Amniotic stem cell (primary cell): Measurements from ENCODE around the gene ACTG1.
"Not testable (repeated sequence)": the region's sequence is repeated elsewhere in the genome, so short reads cannot be mapped to it uniquely, and the experiment has no call there.

Experiments used
- DNase-seq: peaks from one replicate; lab custom pipeline; 2025; lab: John Stamatoyannopoulos, UW

The ACTG1 gene

DNA sequence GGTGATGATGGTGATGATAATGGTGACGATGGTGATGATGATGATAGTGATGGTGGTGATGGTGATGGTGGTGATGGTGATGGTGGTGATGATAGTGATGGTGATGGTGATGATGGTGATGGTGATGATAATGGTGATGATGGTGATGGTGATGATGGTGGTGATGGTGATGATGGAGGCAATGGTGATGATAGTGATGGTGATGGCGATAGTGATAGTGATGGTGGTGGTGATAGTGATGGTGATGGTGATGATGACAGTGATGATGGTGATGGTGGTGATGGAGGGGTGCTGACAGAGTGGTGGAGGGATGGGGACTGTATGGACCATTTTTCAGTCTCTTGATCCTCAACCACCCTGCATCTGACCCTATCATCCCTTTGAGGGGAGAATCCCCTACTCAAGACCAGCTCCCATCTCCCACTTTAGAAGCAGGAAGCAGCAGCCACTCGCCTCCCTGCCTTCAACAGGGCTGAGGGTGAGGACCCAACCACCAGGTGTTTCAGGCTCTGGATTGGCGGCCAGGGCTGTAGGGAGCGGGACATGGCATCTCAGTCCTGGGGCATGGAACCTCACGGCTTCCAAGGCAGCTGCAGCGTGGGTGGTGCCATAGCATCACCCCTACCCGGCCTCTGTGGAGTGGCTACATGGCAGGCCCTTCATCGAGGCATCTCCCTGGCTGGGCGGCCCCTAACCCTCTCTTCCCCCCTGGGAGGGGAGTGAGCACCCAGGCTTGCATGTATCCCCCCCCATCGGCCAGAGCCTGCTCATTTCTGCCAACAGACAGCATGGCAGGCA, 20.1 kb upstream of the ACTG1 start:
- DNase-seq, result no peak

DNA sequence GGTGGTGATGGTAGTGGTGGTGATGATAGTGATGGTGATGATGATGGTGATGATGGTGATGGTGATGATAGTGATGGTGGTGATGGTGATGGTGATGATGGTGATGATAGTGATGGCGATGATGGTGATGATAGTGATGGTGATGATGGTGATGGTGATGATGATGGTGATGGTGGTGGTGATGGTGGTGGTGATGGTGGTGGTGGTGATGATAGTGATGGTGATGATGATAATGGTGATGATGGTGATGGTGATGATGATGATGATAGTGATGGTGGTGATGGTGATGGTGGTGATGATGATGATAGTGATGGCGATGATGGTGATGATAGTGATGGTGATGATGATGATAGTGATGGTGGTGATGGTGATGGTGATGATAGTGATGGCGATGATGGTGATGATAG, 19.4 kb upstream of the ACTG1 start:
- DNase-seq, result not testable (repeated sequence)

GRCh38 chr17:81531013-81531412, 18.4 kb upstream of the ACTG1 start:
- DNase-seq, result not testable (repeated sequence)

DNA sequence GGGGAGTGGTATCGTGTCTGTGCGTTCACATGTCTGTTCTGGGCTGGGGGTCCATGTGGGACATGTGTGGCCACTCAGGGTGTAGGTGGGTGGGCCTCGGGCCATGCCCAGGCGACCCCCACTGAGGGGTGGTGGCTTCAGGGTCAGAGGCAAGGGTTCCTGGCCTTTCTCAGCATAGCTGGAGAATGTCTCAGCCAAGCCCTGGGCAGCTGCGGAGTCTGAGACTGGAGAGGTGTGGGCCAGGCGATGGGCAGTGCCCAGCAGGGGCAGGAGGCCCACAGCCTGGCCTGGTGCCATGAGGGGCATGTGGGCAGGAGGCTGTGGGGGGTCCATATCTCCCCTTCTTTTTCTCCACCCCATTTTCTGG, 16.8 kb upstream of the ACTG1 start:
- DNase-seq, result no peak

DNA sequence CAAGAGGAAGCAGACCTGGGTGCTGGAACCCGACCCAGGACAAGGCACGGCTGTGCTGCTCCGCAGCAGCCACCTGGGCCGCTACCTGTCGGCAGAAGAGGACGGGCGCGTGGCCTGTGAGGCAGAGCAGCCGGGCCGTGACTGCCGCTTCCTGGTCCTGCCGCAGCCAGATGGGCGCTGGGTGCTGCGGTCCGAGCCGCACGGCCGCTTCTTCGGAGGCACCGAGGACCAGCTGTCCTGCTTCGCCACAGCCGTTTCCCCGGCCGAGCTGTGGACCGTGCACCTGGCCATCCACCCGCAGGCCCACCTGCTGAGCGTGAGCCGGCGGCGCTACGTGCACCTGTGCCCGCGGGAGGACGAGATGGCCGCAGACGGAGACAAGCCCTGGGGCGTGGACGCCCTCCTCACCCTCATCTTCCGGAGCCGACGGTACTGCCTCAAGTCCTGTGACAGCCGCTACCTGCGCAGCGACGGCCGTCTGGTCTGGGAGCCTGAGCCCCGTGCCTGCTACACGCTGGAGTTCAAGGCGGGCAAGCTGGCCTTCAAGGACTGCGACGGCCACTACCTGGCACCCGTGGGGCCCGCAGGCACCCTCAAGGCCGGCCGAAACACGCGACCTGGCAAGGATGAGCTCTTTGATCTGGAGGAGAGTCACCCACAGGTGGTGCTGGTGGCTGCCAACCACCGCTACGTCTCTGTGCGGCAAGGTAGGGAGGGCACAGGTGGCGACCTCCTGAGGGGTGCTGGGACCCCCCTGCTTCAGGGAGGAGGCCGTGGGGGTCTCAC, 16.2 kb upstream of the ACTG1 start:
- DNase-seq, result no peak

- no peak for DNase-seq
Observed at GRCh38 chr17:81528384-81528650, 15.7 kb upstream of the ACTG1 start.

GRCh38 chr17:81527591-81528383, 15.2 kb upstream of the ACTG1 start, which contains the start of gene FSCN2:
Gene FSCN2, plus strand, starts transcription at chr17:81528377. Its CDS starts 155 bp downstream, at chr17:81528532.
- no peak for DNase-seq

DNA sequence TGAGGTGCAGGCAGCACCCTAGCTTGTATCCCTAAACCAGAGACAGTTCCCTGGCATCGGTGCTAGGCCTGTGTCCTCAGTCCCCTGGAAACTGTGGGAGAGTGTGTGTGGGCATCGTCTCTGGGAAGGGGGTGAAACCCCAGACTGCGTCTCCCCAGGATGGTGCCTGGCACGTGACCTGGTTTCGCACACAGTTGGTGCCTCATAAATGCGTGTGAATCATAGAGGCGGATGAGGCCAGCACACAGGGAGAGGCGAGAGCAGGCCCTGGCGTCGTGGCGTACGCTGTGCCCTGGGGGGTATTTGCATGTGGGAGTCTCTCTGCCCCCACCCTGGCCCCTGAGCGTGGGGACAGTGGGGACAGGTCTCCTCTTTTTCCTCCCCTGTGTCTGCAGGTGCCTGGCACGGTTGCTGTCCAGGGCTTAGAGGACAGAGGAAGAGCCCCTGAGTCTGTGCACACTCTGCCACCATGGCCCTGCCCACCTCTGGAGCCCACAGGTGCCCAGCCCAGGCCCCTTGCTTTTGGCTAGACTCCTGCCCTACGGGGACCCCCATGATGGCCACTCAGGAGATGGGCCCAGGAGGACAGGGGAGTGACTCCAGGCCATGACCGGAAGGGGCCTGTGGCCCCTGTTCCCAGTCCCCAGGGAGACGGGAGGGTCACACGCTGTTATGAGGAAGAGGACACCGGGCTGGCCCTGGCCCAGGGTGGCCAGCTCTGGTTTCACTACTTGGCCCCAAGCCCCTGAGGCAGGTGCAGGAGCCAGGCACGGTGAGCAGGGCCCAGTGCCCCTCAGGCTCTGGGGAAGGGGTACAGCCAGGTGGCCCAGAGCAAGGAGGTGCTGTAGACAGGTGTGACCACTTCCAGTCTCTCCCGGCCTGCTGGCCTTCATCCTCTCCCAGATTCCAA, 14.3 kb upstream of the ACTG1 start:
- DNase-seq, result no peak

DNA sequence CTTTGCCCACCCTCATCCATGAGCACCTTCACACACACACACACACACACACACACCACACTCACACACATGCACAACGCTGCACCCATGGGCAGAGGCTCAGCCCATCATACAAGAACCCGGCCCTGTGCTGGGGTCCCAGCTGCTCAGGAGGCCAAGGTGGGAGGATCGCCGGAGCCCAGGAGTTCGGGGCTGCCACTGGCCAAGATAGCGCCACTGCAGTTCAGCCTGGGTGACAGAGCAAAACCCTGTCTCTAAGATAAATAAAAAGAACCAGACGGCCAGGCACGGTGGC, 12.2 kb upstream of the ACTG1 start:
- no peak for DNase-seq

DNA sequence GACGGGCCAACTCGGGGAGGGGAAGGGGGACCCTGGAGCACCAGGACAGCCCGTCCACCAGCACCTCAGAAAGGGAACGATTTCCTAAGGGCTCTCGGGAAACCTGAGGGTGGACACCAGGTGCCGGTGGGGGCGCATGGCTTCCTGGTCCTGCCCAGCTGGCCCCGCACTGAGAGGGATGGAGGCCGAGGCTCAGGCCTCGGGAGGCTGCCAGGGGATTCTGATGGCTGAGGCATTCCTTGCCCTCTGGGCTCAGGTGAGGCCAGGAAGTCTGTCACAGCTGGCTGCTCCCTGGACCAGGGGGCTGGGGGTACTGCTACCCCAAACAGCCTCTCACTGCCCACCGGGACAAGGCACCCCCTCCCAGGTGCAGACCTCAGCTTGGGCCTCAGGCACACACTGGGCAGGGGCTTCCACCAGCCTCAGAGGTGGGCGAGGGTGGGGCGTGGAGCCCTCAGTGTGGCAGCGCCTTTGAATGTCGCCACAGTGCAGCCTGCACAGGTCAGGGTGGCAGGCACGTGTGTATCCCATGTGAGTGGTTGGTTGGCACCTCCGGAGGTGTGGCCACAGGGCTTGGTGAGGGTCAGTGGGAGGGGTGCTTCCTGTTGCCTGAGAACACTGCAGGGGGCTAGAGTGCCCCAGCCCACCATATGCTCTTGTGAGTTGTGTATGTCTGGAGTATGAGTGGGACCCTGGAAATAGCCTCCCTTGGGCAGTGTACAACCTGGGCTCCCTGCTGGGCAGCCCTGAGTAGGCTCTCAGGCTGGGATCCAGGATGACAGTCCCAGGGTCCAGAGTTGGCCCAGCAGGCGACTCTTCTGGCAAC, 11.7 kb upstream of the ACTG1 start:
- DNase-seq, result no peak

DNA sequence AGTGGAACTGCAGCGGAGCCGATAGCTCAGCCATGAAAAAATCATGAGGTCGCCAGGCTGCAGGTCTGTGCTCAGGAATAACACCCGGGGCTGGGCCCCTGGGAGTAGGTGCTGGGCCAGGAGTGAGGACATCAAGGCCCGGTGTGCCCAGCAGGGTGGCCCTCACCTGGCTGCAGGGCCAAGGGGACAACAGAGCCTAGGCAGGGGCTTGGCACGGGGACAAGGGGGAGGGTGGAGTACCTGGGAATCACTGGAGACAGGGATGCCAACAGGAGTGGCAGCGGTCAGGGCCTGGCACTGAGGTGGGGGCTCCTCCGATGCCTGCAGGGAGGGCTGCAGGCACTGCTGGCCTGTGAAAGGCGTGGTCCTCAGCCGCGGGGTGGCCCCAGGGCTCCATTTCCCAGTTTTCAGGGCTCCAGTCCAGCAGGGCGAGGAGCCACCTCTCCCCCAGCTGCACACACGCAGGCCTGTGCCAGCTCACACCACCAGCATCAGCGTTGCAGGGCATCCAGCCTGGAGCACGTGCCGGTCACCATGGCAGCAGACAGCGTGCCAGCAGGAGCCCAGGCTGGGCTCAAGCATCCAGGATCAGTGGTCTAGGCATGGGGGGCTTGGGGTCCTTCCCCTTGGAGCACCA, 10.9 kb upstream of the ACTG1 start:
- no peak for DNase-seq

DNA sequence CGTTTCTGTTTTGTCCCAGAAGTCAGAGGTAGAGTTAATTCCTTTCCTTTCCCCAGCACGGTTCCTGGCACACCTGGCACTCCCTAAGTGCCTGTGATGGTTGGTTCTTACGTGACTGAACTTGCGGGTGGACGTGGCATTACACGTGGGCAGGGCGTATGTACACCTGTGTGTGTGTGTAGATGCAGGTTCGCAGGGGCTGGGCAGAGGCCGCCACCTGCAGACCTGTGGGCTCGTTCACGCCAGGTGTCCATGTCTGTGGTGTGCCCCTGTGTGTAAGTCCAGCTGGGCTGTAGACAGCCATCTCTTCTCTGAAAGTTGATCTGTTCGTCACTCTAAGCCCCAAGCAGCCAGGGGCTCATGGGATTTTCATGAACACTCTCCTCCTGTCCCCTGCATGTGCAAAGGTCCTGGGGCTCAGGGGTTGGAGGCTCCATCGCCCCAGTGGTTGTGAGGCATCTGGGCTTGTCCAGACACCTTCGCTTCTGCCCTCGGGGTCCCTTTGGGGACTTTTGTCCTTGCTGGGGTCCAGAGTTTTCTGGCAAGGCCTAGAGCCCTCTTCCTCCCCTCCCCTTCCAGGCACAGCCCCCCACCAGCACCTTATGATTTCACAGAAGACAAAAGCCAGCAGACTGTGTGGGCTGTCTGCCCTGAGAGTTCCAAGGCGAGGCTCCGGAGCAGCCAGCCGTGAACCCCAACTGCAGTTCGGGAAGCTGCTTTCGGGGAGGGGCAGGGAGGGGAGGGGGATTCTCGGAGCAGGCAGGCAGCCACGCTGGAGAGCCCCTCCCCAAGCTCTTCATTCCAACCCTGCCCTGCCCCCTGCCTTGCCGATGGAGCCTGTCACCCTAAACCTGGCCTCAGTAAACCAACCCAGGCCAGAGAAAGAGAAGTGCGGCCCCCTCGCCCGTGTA, 10.1 kb upstream of the ACTG1 start:
- no peak for DNase-seq

GRCh38 chr17:81520021-81520901, 7.7 kb upstream of the ACTG1 start:
- DNase-seq, result no peak

GRCh38 chr17:81519284-81520020, 6.9 kb upstream of the ACTG1 start:
- DNase-seq, result no peak

DNA sequence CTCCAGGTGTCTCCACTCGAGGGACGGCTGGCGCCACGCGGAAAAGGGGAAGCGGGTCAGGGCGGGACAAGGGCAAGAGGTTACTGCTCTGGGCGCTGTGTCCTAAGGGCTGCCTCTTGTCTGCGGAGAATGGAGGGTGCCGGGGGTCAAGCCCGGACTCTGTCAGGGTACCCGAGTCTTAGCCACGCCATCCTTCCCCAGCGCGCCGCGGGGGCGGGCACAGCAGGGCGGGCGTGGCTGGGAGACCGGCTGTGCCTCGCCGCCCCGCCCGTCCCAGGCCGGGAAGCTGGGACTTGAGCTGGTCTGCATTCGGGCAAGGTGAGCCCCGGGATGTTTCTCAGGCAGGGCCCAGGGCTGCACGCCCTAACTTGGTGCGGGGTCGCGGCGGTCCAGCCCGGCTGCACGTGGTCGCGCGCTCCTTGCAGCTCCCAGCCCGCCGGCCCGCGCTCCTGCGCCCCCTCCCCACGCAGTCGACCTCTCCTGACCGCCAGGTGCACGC, 6.2 kb upstream of the ACTG1 start:
- DNase-seq, result no peak

DNA sequence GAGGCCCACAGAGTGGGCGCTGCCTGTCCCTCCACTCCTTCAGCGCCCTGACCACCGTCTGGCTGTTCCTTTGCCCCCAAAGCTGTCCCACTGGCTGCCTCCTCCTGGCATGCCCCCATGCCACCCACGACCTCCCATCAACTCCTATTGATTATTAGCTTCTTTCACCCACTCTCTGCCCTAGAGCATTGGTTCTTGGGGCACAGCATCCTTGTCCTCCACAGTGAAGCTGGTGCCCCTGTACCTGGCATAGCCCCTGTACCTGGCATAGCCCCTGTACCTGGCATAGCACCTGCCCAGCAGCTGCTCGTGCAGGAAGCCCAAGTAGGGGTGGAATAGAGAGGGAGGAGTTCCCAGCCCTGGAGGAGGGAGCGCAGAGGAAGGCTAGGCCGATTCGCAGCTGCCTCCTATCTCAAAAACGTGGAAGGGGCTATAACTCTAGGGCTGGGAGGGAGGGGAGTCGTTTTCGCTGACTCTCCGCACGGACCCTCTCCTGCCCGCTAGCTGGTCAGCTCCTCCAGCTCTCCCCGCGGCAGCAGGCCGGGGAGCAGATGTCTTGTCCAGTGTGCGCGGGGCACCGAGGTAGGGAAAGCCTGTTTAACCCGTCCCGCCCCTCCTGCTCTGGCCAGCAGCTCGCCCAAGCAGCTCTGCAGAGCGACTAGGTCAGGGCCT, 5.7 kb upstream of the ACTG1 start:
- no peak for DNase-seq
